Measurements from ENCODE around the gene LAMB4.

DNA sequence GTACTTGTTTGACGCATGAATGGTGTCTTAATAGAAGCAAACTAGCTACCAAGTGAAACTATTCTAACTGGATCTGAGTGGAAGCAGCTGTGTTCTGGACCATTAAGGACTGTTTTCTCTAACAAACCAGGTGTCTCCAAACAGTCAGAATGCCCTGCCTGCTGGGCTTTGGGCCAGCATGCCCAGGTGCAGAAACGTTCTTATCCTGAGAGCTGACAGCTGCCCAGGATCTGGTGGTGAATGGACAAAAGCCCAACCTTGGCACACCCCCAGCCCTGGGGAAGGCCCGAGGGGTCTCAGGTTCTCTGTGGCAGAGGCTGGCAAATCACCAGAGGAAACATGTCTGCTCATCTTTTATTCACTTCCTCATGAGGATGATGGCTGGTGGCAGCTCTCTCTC lies 48.2 kb upstream of the LAMB4 start:
- TF ChIP-seq, protein P1, sequence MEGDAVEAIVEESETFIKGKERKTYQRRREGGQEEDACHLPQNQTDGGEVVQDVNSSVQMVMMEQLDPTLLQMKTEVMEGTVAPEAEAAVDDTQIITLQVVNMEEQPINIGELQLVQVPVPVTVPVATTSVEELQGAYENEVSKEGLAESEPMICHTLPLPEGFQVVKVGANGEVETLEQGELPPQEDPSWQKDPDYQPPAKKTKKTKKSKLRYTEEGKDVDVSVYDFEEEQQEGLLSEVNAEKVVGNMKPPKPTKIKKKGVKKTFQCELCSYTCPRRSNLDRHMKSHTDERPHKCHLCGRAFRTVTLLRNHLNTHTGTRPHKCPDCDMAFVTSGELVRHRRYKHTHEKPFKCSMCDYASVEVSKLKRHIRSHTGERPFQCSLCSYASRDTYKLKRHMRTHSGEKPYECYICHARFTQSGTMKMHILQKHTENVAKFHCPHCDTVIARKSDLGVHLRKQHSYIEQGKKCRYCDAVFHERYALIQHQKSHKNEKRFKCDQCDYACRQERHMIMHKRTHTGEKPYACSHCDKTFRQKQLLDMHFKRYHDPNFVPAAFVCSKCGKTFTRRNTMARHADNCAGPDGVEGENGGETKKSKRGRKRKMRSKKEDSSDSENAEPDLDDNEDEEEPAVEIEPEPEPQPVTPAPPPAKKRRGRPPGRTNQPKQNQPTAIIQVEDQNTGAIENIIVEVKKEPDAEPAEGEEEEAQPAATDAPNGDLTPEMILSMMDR (IDR thresholded peaks at IDR 0.05) = no peak
- TF ChIP-seq, protein P2, sequence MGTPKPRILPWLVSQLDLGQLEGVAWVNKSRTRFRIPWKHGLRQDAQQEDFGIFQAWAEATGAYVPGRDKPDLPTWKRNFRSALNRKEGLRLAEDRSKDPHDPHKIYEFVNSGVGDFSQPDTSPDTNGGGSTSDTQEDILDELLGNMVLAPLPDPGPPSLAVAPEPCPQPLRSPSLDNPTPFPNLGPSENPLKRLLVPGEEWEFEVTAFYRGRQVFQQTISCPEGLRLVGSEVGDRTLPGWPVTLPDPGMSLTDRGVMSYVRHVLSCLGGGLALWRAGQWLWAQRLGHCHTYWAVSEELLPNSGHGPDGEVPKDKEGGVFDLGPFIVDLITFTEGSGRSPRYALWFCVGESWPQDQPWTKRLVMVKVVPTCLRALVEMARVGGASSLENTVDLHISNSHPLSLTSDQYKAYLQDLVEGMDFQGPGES (IDR thresholded peaks at IDR 0.05; ENCODE audit: low read depth, low read length) = no peak
- TF ChIP-seq SMC3 (IDR thresholded peaks at IDR 0.05; ENCODE audit: low read depth, low read length) (no peak), EP300 (IDR thresholded peaks at IDR 0.05; ENCODE audit: borderline replicate concordance in 1 of 2, low read depth in 1 of 2, low read length in 1 of 2) (no peak), RFX5 (IDR thresholded peaks at IDR 0.05; ENCODE audit: low read length) (no peak), JUND (IDR thresholded peaks at IDR 0.05) (no peak), GABPA (IDR thresholded peaks at IDR 0.05; ENCODE audit: low read depth) (no peak), GATA2 (CRISPR knock-in tag; IDR thresholded peaks at IDR 0.05) (no peak), FOXM1 (IDR thresholded peaks at IDR 0.05; ENCODE audit: low read depth) (no peak)
- TF ChIP-seq, protein P3, sequence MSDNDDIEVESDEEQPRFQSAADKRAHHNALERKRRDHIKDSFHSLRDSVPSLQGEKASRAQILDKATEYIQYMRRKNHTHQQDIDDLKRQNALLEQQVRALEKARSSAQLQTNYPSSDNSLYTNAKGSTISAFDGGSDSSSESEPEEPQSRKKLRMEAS (IDR thresholded peaks at IDR 0.05; ENCODE audit: low read depth) = no peak
